SH-SY5Y (cell line): Measurements from ENCODE around the gene DCK.

Experiments used
- GATA2 ChIP-seq: IDR thresholded peaks from 2 replicates; pipeline ENCODE4 v1.6.1; 2011; ENCODE audit warnings: mild to moderate bottlenecking, low read depth, low read length
- GATA3 ChIP-seq: IDR thresholded peaks from 2 replicates; pipeline ENCODE4 v1.6.1; 2011; ENCODE audit warnings: low read depth, mild to moderate bottlenecking, low read length, moderate library complexity

DNA sequence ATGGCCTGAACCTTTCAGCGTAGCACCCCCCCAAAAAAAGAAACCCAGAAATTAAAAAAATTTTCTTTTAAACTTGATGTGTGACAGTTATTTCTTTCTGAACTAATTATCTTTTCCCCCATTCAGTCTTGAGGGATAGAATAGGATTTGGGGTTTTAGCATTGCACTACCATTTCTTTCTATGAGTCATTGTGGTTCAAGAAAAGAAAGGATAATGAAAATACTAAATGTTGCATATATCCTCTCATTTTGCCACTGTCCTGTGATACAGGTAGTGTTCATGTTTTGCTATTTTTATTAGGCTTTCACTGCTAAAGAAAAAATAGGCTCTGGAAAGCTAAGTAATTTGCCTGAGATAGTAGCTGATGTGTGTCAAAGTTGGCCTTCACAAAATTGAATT, 39.4 kb upstream of the DCK start:
- TF ChIP-seq GATA2: no peak
- no peak for TF ChIP-seq GATA3
